ENCODE measurements around the gene RGS19.

- TF ChIP-seq TAF1 (IDR thresholded peaks at IDR 0.05; ENCODE audit: low read depth) (no peak), EP300 (IDR thresholded peaks at IDR 0.05; ENCODE audit: borderline replicate concordance) (no peak), MAX (IDR thresholded peaks at IDR 0.05) (no peak), CREB1 (IDR thresholded peaks at IDR 0.05; ENCODE audit: low read depth) (no peak)
Observed at GRCh38 chr20:64069209-64069613, 10.1 kb downstream of the RGS19 start.
